HepG2 (cell line): ENCODE results near the gene SRC. TPM values are rescaled to one million over a fixed set of nuclear protein-coding genes. Genes with fewer than 3 reads are reported as not detected.

Experiments used
- ATAC-seq: fragments of 200-7000 bp; cut with Tn5 transposase; 3 replicates; pipeline ENCODE4 v1.9.1; 2020; ENCODE audit warnings: mild to moderate bottlenecking, moderate library complexity
- BruUV-seq: library from RNA; stranded (reverse); fragments of 400-500 nt; replicated peaks from 2 replicates; lab custom pipeline; 2021; lab: Mats Ljungman, UMichigan
- CTCF ChIA-PET: fragments of 300-600 bp; formaldehyde crosslinking; extraction: SDS; loops from one replicate; lab custom pipeline; 2021; ENCODE audit warnings: low total read pairs, inconsistent platforms, low intra/inter-chr PET ratio; lab: Yijun Ruan, JAX
- POLR2A ChIA-PET: fragments of 350-600 bp; sonication (Branson Sonifier 250); formaldehyde crosslinking; loops from one replicate; lab custom pipeline; 2020; ENCODE audit warnings: antibody characterized with exemption, inconsistent platforms; lab: Yijun Ruan, JAX
- DNase-seq: peaks from one replicate; pipeline ENCODE4 v3.0.0-alpha.2; 2015; ENCODE audit warnings: low spot score
- FAIRE-seq: peaks from 3 replicates; lab custom pipeline; 2011; peaks lifted over from hg19 to GRCh38; lab: Jason Lieb, UNC
- H2AFZ ChIP-seq: one replicate; pipeline ENCODE4 v1.6.1; 2011; ENCODE audit warnings: low read length, inconsistent platforms
- H3K27ac ChIP-seq: fragments of 300-600 bp; 3 replicates; pipeline ENCODE4 v1.8.0; 2011; ENCODE audit warnings: mixed run types, mild to moderate bottlenecking, mixed read lengths, low read length, inconsistent platforms; ENCODE audit not compliant: insufficient read depth; ENCODE audit errors: extremely low read length
- H3K27me3 ChIP-seq, 2 experiments: fragments of 200-600 bp in 1 of 2; 2 replicates in 1 of 2; 3 replicates in 1 of 2; pipeline versions ENCODE4 v1.6.0 to v1.8.0; 2011; ENCODE audit warnings: low read length in 2 of 2, mild to moderate bottlenecking in 2 of 2, moderate library complexity in 2 of 2, inconsistent platforms in 1 of 2; ENCODE audit not compliant: insufficient read depth in 2 of 2, control insufficient read depth in 1 of 2
- H3K36me3 ChIP-seq, 2 experiments: fragments of 200-600 bp in 1 of 2; replicated peaks in 1 of 2; 2 replicates in 1 of 2; 3 replicates in 1 of 2; pipeline versions ENCODE4 v1.5.1 to v1.8.0; 2011; ENCODE audit warnings: low read length in 2 of 2, inconsistent platforms in 1 of 2; ENCODE audit not compliant: insufficient read depth in 2 of 2, control insufficient read depth in 1 of 2
- H3K4me1 ChIP-seq: 2 replicates; pipeline ENCODE4 v1.5.1; 2012; ENCODE audit warnings: low read length, inconsistent platforms; ENCODE audit not compliant: insufficient read depth
- H3K4me2 ChIP-seq: 2 replicates; pipeline ENCODE4 v1.6.0; 2011; ENCODE audit warnings: low read depth, low read length, inconsistent platforms
- H3K4me3 ChIP-seq, 3 experiments: fragments of 200-600 bp in 1 of 3; sonication (generic), shearing (Covaris generic) in 1 of 3; replicated peaks in 1 of 3; 2 replicates each; pipeline ENCODE4 v1.5.1; 2011 to 2016; ENCODE audit warnings: low read length in 3 of 3, inconsistent platforms in 2 of 3, low read depth in 2 of 3, mild to moderate bottlenecking in 2 of 3, control low read depth in 1 of 3, mixed read lengths in 1 of 3; ENCODE audit not compliant: insufficient read depth in 1 of 3
- H3K79me2 ChIP-seq: one replicate; pipeline ENCODE4 v1.6.1; 2011; ENCODE audit warnings: low read length, inconsistent platforms; ENCODE audit not compliant: insufficient read depth
- H3K9ac ChIP-seq: 2 replicates; pipeline ENCODE4 v1.6.0; 2011; ENCODE audit warnings: mild to moderate bottlenecking, low read depth, low read length, inconsistent platforms; ENCODE audit not compliant: insufficient read depth
- H3K9me3 ChIP-seq: 2 replicates; pipeline ENCODE4 v1.5.1; 2012; ENCODE audit warnings: mild to moderate bottlenecking, low read length
- H4K20me1 ChIP-seq: 2 replicates; pipeline ENCODE4 v1.6.0; 2011; ENCODE audit warnings: inconsistent platforms, mild to moderate bottlenecking, low read length, moderate library complexity; ENCODE audit not compliant: insufficient read depth
- AHR ChIP-seq: IDR thresholded peaks from 2 replicates; pipeline ENCODE4 v1.6.1; 2018; ENCODE audit warnings: missing genetic modification reagents, missing compliant biosample characterization
- AKAP8 ChIP-seq: sonication (generic); formaldehyde crosslinking; IDR thresholded peaks from 2 replicates; pipeline ENCODE4 v1.5.1; 2020; ENCODE audit warnings: mild to moderate bottlenecking, missing genetic modification reagents
- KDM1A ChIP-seq: IDR thresholded peaks from 2 replicates; pipeline ENCODE4 v1.6.1; 2016; ENCODE audit warnings: missing compliant biosample characterization
- KMT2B ChIP-seq: IDR thresholded peaks from 2 replicates; pipeline ENCODE4 v1.6.1; 2016; ENCODE audit warnings: missing genetic modification reagents, missing compliant biosample characterization
- POLR2A ChIP-seq, 2 experiments: IDR thresholded peaks; 2 replicates each; pipeline ENCODE4 v1.6.1; 2011; ENCODE audit warnings: low read depth in 2 of 2, low read length in 2 of 2, mild to moderate bottlenecking in 1 of 2, moderate library complexity in 1 of 2; ENCODE audit not compliant: insufficient read depth in 1 of 2
- RBAK ChIP-seq: sonication (generic); formaldehyde crosslinking; IDR thresholded peaks from 2 replicates; pipeline ENCODE4 v1.5.1; 2020; ENCODE audit warnings: mild to moderate bottlenecking, missing genetic modification reagents
- XRCC5 ChIP-seq: fragments of 200-400 bp; formaldehyde crosslinking; optimal IDR thresholded peaks from 2 replicates; pipeline ENCODE3; 2017; ENCODE audit warnings: mild to moderate bottlenecking, low read length
- ZMYM3 ChIP-seq: sonication (generic); formaldehyde crosslinking; IDR thresholded peaks from 2 replicates; pipeline ENCODE4 v1.5.1; 2020; ENCODE audit warnings: mild to moderate bottlenecking, missing genetic modification reagents
- ZNF430 ChIP-seq: sonication (generic); formaldehyde crosslinking; IDR thresholded peaks from 2 replicates; pipeline ENCODE4 v1.9.0; 2021; ENCODE audit warnings: mild to moderate bottlenecking, missing genetic modification reagents
- ZNF484 ChIP-seq: sonication (generic); formaldehyde crosslinking; IDR thresholded peaks from 2 replicates; pipeline ENCODE4 v1.5.1; 2020; ENCODE audit warnings: mild to moderate bottlenecking, low read depth, missing genetic modification reagents, borderline replicate concordance
- ZNF629 ChIP-seq: sonication (generic); formaldehyde crosslinking; conservative IDR thresholded peaks from 2 replicates; pipeline ENCODE4 v1.5.0; 2020; ENCODE audit warnings: missing genetic modification reagents
- ZNF687 ChIP-seq: sonication (generic); formaldehyde crosslinking; IDR thresholded peaks from 2 replicates; pipeline ENCODE4 v1.5.1; 2020; ENCODE audit warnings: mild to moderate bottlenecking, missing genetic modification reagents, moderate library complexity
- ZNF724P ChIP-seq: sonication (generic); formaldehyde crosslinking; IDR thresholded peaks from 2 replicates; pipeline ENCODE4 v1.8.0; 2022; ENCODE audit warnings: missing genetic modification reagents, borderline replicate concordance
- ZNF891 ChIP-seq: sonication (generic); formaldehyde crosslinking; IDR thresholded peaks from 2 replicates; pipeline ENCODE4 v1.5.0; 2020; ENCODE audit warnings: mild to moderate bottlenecking, missing genetic modification reagents
- WGBS: methylation state at CpG from one replicate; pipeline ENCODE4 v1.1.6; 2017; ENCODE audit warnings: low lambda C conversion rate; 5-methylcytosine and 5-hydroxymethylcytosine counted together
- in situ Hi-C: cut with HindIII; loops from 2 replicates; pipeline ENCODE4 v1.10.0; 2017; ENCODE audit warnings: low pct_unique_long_range_greater_than_20kb; ENCODE audit not compliant: extremely low pct_ligation_motif_present
- intact Hi-C: fragments of 100-400 bp; cut with micrococcal nuclease; formaldehyde crosslinking; loops from one replicate; pipeline ENCODE4 v1.10.0; 2022; ENCODE audit not compliant: unreplicated experiment
- polyA plus RNA-seq, 8 experiments: library from polyadenylated mRNA; depleted of rRNA in 3 of 8; stranded (reverse) in 7 of 8; unstranded in 1 of 8; fragments of >200 nt; fragmentation: Illumina TruSeq in 4 of 8; extraction: Trizol in 4 of 8; gene quantifications; 2 replicates each; pipeline versions ENCODE4 v1.2.1 to v1.2.3, GENCODE V29; 2011 to 2016; ENCODE audit warnings: low read depth in 4 of 8, missing spikeins in 1 of 8, mixed read lengths in 1 of 8; ENCODE audit not compliant: insufficient read depth in 1 of 8
- total RNA-seq, 5 experiments: library from RNA; depleted of rRNA; stranded (reverse); fragments of >200 nt; fragmentation: Illumina TruSeq; extraction: Trizol; gene quantifications; 2 replicates each; pipeline ENCODE4 v1.2.3, GENCODE V29; 2016; ENCODE audit warnings: low read depth in 1 of 5
- TF ChIP-seq, protein P1 (sequence below): sonication (generic); formaldehyde crosslinking; IDR thresholded peaks from 2 replicates; pipeline ENCODE4 v1.5.0; 2020; ENCODE audit warnings: missing genetic modification reagents, mild to moderate bottlenecking, borderline replicate concordance
- TF ChIP-seq, protein P2 (sequence below): sonication (generic); formaldehyde crosslinking; IDR thresholded peaks from 2 replicates; pipeline ENCODE4 v1.9.0; 2022; ENCODE audit warnings: low read depth, missing genetic modification reagents

Gene SRC
- total and polyA plus RNA-seq, 2 of the 13 experiments (the other 11 are each of a cell fraction or from before 2014, with no cell fraction given): 54.7 to 192 TPM

- Histone ChIP-seq H3K36me3 (peaks cover 40 to 84% of the 10 kb centered on the region in 2 experiments), H4K20me1 (peaks cover 100% of the 10 kb centered on the region), H3K27me3 (no peaks in the 10 kb centered on the region), H3K27ac (no peak overlapping the region), H3K79me2 (peaks cover 100% of the 10 kb centered on the region), H2AFZ (no peak overlapping the region), H3K4me2 (no peak overlapping the region), H3K4me1 (peaks cover 64% of the 10 kb centered on the region), H3K9ac (no peak overlapping the region), H3K9me3 (no peaks in the 10 kb centered on the region), H3K4me3 (no peak overlapping the region)
- ATAC-seq: no peak
- WGBS: 95% methylated on average over 12 of the region's 12 CpGs
- no TSS peak for BruUV-seq
- intact Hi-C loops: no loop called here
- in situ Hi-C loops: no loop called here
- no peak for FAIRE-seq
- DNase-seq: no peak
- ChIA-PET CTCF (no interaction called here), POLR2A (interaction anchor here (1.1 to 1.7 kb wide), 3 partner anchors 9 to 67 kb away, joined by 3 to 4 read pairs (median 4); no protein-coding TSS in a partner anchor)
- TF ChIP-seq ZNF484 (CRISPR knock-in tag) (no peak), ZNF430 (no peak), RBAK (no peak), ZNF629 (CRISPR knock-in tag) (peak; percentile 96), KDM1A (CRISPR knock-in tag) (peak; percentile 51; the same call in 1 of the 2 replicates), AHR (CRISPR knock-in tag) (0 out of 2 replicates have a peak, but pooled peaks have one; percentile 19), KMT2B (CRISPR knock-in tag) (no peak), ZNF724P (no peak), ZNF687 (CRISPR knock-in tag) (0 out of 2 replicates have a peak, but pooled peaks have one; percentile 11), POLR2A (IDR thresholded peaks at IDR 0.05; ENCODE audit: insufficient read depth in 1 of 2, low read depth in 2 of 2, low read length in 2 of 2) (peak in 1 of 2 experiments; percentile 13; a peak in 1 of 4 replicates), AKAP8 (CRISPR knock-in tag) (peak; percentile 59; the same call in 1 of the 2 replicates), ZMYM3 (CRISPR knock-in tag) (peak; percentile 47), XRCC5 (no peak), ZNF891 (CRISPR knock-in tag) (0 out of 2 replicates have a peak, but pooled peaks have one; percentile 14)
- TF ChIP-seq, protein P1, sequence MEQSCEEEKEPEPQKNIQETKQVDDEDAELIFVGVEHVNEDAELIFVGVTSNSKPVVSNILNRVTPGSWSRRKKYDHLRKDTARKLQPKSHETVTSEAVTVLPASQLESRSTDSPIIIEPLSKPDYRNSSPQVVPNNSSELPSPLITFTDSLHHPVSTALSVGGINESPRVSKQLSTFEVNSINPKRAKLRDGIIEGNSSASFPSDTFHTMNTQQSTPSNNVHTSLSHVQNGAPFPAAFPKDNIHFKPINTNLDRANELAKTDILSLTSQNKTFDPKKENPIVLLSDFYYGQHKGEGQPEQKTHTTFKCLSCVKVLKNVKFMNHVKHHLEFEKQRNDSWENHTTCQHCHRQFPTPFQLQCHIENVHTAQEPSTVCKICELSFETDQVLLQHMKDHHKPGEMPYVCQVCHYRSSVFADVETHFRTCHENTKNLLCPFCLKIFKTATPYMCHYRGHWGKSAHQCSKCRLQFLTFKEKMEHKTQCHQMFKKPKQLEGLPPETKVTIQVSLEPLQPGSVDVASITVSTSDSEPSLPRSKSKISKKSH: peak; percentile 9; the same call in 1 of the 2 replicates
- TF ChIP-seq, protein P2, sequence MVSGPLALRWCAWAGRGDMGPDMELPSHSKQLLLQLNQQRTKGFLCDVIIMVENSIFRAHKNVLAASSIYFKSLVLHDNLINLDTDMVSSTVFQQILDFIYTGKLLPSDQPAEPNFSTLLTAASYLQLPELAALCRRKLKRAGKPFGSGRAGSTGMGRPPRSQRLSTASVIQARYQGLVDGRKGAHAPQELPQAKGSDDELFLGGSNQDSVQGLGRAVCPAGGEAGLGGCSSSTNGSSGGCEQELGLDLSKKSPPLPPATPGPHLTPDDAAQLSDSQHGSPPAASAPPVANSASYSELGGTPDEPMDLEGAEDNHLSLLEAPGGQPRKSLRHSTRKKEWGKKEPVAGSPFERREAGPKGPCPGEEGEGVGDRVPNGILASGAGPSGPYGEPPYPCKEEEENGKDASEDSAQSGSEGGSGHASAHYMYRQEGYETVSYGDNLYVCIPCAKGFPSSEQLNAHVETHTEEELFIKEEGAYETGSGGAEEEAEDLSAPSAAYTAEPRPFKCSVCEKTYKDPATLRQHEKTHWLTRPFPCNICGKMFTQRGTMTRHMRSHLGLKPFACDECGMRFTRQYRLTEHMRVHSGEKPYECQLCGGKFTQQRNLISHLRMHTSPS (CRISPR knock-in tag): 0 out of 2 replicates have a peak, but pooled peaks have one; percentile 31
Measured at GRCh38 chr20:37351689-37352607, 6.0 kb downstream of the SRC start.
